WTC11 (cell line): ENCODE data around the gene SYMPK. TPM values are rescaled to one million over a fixed set of nuclear protein-coding genes. Genes with fewer than 3 reads are reported as not detected.

ENCODE experiments used
- CREB1 ChIP-seq: sonication (generic); formaldehyde crosslinking; IDR thresholded peaks from 2 replicates; pipeline ENCODE4 v1.8.0; 2023; ENCODE audit warnings: mild to moderate bottlenecking, missing genetic modification reagents
- CREM ChIP-seq: sonication (generic); formaldehyde crosslinking; IDR thresholded peaks from 2 replicates; pipeline ENCODE4 v1.8.1; 2022; ENCODE audit warnings: mild to moderate bottlenecking, missing genetic modification reagents, moderate library complexity
- CTCF ChIP-seq: fragments of 200-600 bp; IDR thresholded peaks from 2 replicates; pipeline ENCODE4 v1.8.0; 2022; ENCODE audit warnings: antibody characterized with exemption
- ERG ChIP-seq: fragments of 250-450 bp; sonication (Bioruptor Pico); IDR thresholded peaks from 2 replicates; pipeline ENCODE4 v1.8.0; 2021; ENCODE audit warnings: mild to moderate bottlenecking
- FOXK1 ChIP-seq: sonication (generic); formaldehyde crosslinking; IDR thresholded peaks from 2 replicates; pipeline ENCODE4 v1.8.0; 2022; ENCODE audit warnings: mild to moderate bottlenecking, moderate library complexity, missing genetic modification reagents
- FOXP4 ChIP-seq: sonication (generic); formaldehyde crosslinking; IDR thresholded peaks from 2 replicates; pipeline ENCODE4 v1.8.0; 2022; ENCODE audit warnings: mild to moderate bottlenecking, missing genetic modification reagents
- GRHL2 ChIP-seq: fragments of 250-450 bp; sonication (Bioruptor Pico); IDR thresholded peaks from 2 replicates; pipeline ENCODE4 v1.8.0; 2022; ENCODE audit warnings: mild to moderate bottlenecking, moderate library complexity; ENCODE audit not compliant: insufficient replicate concordance, severe bottlenecking
- GTF2I ChIP-seq: fragments of 250-450 bp; sonication (Bioruptor Pico); conservative IDR thresholded peaks from 2 replicates; pipeline ENCODE4 v1.4.0; 2021; ENCODE audit warnings: mild to moderate bottlenecking
- MAX ChIP-seq: sonication (generic); formaldehyde crosslinking; IDR thresholded peaks from 2 replicates; pipeline ENCODE4 v1.8.0; 2022; ENCODE audit warnings: mild to moderate bottlenecking, missing genetic modification reagents
- PREB ChIP-seq: sonication (generic); formaldehyde crosslinking; IDR thresholded peaks from 2 replicates; pipeline ENCODE4 v1.8.1; 2022; ENCODE audit warnings: mild to moderate bottlenecking, missing genetic modification reagents, moderate library complexity, borderline replicate concordance
- PRRX2 ChIP-seq: fragments of 250-450 bp; sonication (Bioruptor Pico); IDR thresholded peaks from 2 replicates; pipeline ENCODE4 v1.8.0; 2021; ENCODE audit warnings: mild to moderate bottlenecking
- TEAD4 ChIP-seq: sonication (generic); formaldehyde crosslinking; IDR thresholded peaks from 2 replicates; pipeline ENCODE4 v1.8.0; 2022; ENCODE audit warnings: mild to moderate bottlenecking, missing genetic modification reagents
- USF2 ChIP-seq: sonication (generic); formaldehyde crosslinking; IDR thresholded peaks from 2 replicates; pipeline ENCODE4 v1.8.1; 2023; ENCODE audit warnings: mild to moderate bottlenecking, missing genetic modification reagents, moderate library complexity
- ZBTB43 ChIP-seq: sonication (generic); formaldehyde crosslinking; IDR thresholded peaks from 2 replicates; pipeline ENCODE4 v1.8.1; 2023; ENCODE audit warnings: mild to moderate bottlenecking, missing genetic modification reagents
- ZNF416 ChIP-seq: fragments of 250-450 bp; sonication (Bioruptor Pico); IDR thresholded peaks from 2 replicates; pipeline ENCODE4 v1.9.0; 2021; ENCODE audit warnings: mild to moderate bottlenecking, inconsistent platforms
- ZNF425 ChIP-seq: fragments of 250-450 bp; sonication (Bioruptor Pico); conservative IDR thresholded peaks from 2 replicates; pipeline ENCODE4 v1.9.0; 2021; ENCODE audit warnings: mild to moderate bottlenecking
- total RNA-seq: library from RNA; stranded (reverse); gene quantifications from 3 replicates; pipeline ENCODE4 v1.2.3, GENCODE V29; 2021

Gene SYMPK
- total RNA-seq, 1 experiment from 2014 or later: 106 TPM

GRCh38 chr19:45902651-45903625 is 40.0 kb upstream of the SYMPK start (continued):
- TF ChIP-seq MAX (CRISPR knock-in tag) (peak; percentile 80), ZBTB43 (CRISPR knock-in tag) (no peak; the same call in 1 of the 2 replicates), GRHL2 (no peak), CREB1 (no peak), ZNF425 (no peak), FOXP4 (CRISPR knock-in tag) (no peak), PRRX2 (CRISPR knock-in tag) (no peak), ZNF416 (CRISPR knock-in tag) (no peak), CTCF (no peak), GTF2I (CRISPR knock-in tag) (no peak), ERG (CRISPR knock-in tag) (no peak), FOXK1 (CRISPR knock-in tag) (no peak; the same call in 1 of the 2 replicates), PREB (CRISPR knock-in tag) (no peak), USF2 (CRISPR knock-in tag) (no peak), TEAD4 (CRISPR knock-in tag) (no peak), CREM (CRISPR knock-in tag) (no peak)
